Right renal cortex interstitium (tissue), 3 donors: ENCODE data around the gene DST. TPM values are rescaled to one million over a fixed set of nuclear protein-coding genes. Genes with fewer than 3 reads are reported as not detected.
A peak's percentile ranks its signal among the peaks of the same experiment; 100 is the strongest.
"Not testable (repeated sequence)": the region's sequence is repeated elsewhere in the genome, so short reads cannot be mapped to it uniquely, and the experiment has no call there.

Experiments used
- DNase-seq, 3 donors: peaks; one replicate each; pipeline ENCODE4 v3.0.0-alpha.2; 2013; ENCODE audit warnings: low read depth in 3 of 3, low spot score in 2 of 3
- polyA plus RNA-seq, 3 donors: library from polyadenylated mRNA; unstranded; fragments of 120-200 nt; gene quantifications; one replicate each; pipeline ENCODE4 v1.2.1, GENCODE V29; 2013; ENCODE audit not compliant: insufficient read length in 3 of 3

The DST gene
- polyA plus RNA-seq, 3 donors: 173 to 216 (median 201) TPM

DNA sequence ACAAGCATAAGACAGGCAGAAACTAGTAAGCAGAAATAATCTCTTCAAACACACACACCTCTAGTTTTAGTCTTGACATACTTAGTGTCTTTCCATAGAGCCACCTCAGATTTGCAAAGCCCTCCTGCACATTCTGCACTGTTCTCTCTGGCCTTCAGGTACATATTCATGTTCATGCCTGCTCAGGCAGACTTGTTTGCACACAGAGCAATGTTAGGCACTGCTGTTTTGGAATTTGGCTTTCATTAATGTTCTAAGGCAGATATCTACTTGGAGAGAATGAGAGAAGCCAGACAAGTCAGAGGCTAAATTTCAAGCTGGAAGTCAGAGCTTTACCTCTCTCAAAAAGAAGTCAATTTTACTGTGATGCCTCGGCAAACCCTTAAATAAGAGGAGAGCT lies 21.3 kb upstream of the DST start:
- DNase-seq: no peak

DNA sequence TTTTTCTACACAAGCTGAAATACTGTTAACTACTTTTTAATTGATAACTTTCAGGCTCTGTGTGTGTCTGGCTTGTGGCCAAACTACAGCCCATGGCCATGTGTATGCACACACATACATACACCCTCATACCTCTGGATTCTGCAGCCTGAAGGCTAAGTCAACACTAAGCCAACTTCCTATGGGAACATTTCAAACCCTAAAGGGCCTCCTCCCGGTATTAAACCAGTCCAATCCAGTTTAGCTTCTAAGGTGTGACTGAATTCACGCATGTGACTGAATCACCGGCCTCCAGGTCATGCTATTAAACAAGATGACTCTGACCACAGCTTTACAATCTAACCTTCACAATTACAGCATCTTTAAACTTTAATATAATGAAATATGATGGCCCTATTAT lies 20.7 kb upstream of the DST start:
- DNase-seq: no peak

DNA sequence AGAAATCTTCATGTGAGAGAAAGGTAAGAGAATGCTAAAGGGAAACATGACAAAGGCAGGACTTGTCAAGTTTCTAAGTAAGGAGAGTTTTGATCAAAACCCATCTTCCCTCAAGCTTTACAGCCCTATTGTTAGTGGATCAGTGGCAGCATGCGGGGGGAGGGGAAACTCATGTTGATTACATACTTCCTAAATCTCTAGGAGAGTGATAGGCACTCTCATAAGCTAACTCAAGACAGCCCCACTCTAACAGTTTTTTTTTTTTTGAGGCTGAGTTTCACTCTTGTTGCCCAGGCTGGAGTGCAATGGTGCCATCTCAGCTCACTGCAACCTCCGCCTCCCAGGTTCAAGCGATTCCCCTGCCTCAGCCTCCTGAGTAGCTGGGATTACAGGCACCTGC lies 18.6 kb upstream of the DST start:
- not testable (repeated sequence) for DNase-seq

DNA sequence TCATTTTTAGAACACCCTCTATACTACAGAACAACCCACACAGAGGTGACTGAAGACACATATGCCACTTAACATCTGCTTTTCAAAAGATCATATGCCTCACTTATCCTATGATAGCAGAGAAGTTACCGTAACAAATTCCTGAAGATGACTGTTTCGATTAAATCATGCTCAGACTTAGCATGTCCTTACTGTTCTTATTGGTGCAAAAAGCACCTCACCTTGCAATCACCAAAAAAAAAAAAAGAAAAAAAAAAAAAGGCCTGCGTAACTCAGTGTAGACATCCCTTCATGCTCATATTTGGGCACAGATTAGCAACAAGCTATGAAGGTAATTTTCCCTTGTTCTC lies 17.7 kb upstream of the DST start:
- DNase-seq: no peak

DNA sequence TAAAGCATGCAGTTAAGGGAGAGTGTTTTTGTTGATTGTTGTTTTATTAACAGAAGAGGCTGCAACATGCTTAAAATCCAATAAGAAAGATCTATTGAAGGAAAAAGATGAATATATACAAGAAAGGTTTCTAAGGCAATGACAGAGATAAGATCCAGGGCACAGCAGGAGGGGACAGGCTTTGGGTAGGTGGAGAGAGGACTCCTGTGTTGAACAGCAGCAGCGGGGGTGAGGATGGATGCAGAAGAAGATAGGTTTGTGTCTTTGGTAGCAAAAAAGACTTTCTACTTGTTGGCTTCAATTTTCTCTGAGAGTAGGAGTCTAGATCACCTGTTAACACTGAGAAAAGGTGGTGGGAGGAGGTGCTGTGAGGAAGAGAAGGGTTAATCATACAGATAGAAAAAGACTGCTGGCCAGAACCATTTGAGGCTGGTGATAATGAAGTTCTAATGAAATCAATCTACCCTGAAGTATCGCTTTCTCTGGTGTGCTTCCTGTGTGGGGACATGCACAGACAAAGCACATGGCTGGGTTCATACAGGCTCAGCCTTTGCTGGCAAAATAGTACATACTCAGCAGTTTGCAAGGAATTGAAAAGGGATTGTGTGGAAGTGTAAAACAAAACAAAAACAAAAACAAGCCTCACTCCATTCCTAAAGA lies 17.2 kb upstream of the DST start:
- DNase-seq: no peak

DNA sequence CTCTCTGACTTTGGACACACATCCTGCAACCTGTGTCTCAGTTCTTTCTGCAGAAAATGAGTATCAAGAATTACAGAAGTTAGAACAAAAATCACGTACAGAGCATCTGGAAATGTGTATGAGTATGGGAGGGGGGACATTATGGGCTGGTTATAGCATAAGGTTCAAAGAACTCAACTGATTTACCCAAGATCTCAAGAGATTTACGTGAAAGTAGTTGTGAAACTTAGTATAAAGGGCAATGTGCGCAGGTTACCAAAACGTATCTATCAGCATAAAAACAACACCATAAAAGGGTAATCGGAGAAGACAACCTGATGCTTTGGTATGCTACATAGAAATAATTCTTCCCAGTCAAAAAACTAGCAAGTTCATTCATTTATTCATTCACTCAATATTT lies 15.6 kb upstream of the DST start:
- DNase-seq: no peak

DNA sequence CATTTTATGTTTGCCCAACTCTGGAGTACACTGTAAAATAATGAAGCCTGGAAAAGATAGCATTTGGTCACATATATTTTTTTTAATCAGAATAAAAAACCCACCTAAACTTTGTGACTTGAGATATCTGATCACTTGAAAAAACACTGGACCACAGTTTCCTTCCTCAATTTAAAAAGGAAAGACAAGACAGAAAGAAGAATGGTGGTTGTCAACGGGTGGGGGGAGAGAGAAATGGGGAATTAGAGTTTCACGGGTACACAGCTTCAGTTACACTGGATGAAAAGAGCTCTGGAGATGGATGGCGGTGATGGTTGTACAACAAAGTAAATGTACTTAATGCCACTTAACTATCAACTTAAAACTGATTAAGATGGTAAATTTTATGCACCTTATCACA lies 14.7 kb upstream of the DST start:
- no peak for DNase-seq

DNA sequence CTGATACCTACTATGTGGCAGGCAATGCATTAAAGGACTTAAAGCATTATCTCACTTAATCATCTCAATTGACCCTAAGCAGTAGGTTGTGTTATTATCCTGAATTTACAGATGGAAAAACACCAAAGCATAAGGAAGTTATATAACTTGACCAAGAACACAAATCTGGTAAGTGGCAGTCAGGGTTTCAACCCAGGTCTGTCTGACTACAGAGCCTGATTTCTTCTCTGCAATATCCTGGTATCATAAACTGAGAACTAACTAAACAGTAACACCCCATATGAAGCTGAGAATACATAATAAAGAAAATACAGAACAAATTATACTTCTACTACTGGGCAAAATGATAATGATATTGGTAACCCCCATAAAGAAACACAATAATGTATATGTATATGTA lies 13.8 kb upstream of the DST start:
- DNase-seq: no peak

DNA sequence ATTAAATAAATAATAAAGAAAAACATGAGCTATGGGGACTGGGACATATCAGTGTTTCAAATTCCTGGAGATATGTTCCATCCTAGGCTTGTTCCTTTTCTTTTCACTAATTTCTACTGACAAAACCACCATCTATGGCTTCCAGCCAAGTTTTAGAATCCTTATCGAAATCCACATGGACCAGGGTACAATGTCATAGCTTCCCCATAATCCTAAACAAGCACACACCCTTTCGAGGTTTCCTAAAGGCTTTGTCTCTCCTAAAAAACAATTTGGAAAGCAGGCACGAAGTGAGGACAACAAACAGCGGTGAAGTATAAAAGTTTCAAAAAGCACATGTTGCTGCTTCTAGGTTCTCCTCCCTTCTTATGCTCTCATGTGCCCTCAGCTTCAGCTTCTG lies 13.3 kb upstream of the DST start:
- no peak for DNase-seq

DNA sequence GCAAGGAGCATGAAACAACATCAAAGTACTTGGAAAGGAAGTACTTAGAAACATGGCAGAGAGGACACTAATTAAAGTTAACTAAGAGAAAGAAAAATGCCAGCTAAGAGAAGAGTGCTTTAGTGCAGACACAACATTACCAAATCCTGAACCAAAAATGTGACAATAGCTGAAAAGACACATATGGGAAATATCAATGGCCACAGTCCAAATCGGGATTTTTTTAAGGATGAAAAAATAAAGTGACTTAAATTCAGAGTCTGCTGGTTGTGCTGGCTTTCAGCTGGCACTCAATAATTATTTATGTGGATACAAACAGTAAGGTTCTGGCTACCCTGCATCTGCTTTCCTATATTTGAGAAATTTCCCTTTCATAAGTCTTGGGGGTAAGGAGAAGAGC lies 12.6 kb upstream of the DST start:
- no peak for DNase-seq

DNA sequence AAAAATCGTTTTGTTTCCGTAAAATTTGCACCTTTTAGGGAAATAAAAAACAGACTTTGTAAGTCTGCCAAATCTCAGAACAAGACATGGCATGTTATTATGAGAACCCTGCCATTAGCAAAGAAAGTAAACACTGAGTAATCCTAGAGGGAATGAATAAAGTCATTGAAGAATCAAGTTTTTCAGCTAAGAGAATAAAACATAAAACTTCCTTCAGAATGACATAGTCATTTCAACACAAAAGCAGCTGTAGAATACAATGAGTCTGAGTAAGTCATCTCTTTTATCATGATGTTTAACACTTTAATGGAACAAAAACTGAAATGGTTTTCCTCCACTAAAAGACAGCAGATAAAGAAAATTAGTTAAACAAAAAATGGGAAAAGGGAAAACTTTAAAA lies 10.3 kb upstream of the DST start:
- DNase-seq: no peak

DNA sequence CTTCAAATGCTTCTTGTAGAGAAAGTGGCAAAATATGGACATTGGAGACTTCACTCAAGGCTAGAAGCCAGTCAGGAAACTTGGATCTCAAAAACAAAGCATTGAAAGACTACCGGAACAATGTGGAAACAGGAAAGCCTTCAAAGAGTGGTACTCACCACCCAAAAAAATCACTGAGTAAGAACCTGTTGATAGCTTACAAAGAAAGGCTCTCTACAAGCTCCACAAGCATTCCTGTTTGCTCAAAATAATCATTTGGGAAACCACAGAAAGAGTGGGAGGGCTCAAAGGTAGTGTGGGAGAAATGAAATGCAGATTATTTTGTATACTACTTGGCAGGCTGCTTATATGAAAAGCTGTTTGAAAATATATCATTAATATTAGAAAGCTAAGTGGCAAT lies 9.5 kb upstream of the DST start:
- DNase-seq: no peak

DNA sequence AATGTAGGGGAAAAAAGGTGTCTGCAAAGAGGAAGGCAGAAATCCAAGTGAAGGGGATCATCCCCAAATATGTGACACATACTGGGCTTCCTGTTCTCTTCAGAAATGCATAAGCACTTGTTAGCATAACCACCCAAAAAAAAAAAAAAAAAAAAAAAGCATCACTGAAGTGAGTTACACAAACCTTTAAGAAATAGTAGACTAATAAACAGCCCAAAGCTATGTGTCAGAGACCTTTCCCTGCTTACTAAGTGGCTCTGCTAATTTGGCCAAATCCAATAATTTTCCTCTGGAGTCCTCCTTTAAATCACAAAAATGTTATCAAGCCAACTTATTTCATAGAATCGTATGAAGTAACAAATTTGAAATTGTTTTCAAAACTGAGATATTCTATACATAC lies 7.5 kb upstream of the DST start:
- no peak for DNase-seq

DNA sequence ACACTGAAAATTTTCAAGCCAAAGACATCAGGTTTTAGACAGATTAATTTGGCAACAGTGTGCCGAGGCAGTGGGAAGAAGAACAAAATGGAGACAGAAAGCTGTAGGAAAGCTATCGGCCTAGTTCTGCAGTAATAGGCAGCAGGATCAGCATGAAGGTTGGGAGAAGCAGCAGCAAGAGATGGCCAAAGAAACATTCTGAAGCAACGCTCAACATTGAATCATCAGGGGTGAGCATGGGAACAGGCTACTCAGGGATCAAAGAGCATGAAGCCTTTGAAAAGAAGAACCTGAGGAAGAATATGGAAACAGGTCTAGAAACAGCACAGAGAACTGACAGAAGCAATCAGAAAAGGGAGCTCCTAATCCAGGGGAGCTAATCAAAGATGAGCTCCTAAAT lies 7.1 kb upstream of the DST start:
- no peak for DNase-seq

DNA sequence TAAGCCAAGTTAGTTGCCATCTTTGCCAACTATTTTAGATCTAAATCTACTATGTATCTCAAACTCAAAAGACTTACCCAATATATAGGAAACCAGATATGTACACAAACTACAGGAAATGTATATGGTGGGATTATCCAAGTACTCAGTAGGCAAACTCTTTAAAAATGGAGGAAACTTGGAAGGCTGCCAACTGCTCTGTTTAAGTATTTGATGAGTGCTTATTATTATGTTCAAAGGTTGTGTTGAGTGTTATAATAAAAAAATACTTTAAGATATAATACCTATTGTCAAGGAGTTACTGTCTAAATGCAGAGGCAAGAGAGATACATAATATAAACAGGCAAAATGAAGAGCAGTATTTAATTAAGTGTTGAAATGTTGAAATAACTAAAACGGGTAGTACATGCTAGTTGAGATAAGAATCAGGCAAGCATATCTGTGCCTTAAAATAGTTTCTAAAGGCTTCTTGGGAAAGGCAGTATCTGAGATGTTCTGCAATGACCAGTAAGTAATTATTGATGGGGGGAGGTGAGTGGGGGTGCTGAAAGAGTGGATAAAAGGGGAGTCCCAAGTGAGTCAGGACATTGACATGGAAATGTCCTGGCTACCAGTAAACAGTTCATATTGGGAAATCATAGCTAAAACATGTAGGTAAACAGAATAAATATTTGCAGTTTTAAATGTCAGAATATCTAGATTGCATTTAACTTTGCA lies 6.5 kb upstream of the DST start:
- no peak for DNase-seq

DNA sequence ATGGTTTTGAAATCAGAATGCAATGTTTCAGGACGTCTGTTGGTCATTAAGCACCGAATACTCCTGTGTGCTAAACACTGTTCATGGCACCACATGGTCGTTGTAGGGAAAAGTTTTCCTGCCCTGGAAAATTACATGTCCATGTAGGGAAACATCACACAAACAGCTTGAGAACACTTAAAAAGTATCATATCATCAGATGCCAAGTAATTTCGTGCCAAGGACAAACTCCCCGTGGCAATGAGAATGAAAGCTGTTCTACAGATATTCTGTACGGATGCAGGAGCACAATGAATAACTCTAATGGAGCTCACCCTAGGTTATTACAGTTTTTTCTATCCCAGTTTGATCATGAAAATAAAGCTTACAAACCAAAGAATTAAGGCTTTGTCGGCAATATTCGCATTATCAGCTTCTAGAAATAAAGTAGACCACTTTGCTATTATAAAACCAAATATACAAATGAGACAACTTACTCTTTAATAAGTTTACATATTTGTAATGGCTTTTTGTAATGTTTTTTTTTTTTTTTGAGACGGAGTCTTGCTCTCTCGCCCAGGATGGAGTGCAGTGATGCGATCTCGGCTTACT lies 4.6 kb upstream of the DST start:
- no peak for DNase-seq

DNA sequence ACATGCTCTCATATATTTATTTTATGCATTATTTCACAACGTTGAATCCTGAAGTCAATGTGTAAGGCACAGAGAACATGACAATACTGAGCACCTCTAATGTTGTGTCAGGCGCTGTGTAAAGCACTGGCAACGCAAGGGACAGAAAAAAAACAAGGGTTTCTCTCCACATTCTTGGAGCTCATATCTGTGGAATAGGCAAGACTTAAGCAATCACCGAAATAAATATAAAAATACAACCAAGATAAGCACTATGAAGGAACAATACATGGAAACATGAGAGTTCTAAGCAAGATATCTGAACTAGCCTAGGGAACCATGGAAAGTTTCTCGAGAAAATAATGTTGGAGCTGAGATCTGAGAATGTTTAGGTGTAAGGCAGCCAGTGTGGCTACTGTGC lies 1.7 kb upstream of the DST start:
- DNase-seq: no peak

DNA sequence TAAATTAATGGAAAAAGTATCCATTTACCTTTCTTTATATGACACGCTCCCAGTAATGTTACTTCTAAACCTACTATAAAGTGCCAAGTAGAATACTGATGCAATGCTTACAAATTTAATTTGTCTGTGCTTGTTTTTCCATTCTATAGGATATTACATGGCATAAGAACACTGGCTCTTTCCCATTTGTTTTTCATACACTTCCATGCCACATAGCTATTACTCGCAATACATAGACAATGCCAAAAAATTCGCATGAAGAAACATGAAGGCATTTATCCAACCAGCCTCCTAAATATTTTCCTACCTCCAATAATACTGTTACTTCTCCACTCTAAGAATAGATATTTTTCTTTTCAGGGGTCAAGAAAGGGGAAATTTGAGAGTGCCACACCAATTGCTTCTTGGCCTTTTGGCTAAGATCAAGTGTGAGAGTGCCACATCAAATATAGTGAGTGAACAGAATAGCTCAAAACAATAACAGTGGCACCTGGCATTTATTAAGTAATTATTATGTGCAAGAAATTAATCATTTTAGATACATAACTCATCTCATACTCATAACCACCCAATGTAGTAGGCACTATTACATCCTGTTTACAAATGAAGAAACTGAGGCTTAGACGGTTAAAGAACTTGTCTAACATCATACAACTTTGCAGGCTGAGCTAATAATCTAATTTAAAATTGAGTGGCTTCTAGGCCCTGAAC lies 845 bp upstream of the DST start:
- no peak for DNase-seq

DNA sequence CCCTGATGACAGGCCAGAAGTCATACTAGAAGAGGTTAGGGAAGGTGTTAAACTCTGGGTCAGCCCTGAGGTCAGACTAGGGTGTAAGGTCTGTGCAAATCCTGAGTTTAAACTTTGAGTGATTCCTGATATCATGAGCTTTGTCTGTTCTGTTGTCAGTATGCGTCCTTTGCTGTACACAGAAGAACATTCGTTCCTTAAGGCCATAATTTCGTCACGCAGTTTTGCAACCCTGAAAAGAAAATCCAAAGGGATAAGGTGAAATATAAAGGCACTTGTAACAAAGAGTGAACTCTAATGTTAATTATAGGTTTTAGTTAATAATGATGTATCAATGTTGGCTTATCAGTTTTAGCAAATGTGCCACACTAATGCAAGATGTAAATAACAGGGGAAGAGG lies 2.3 kb downstream of the DST start:
- DNase-seq: no peak

DNA sequence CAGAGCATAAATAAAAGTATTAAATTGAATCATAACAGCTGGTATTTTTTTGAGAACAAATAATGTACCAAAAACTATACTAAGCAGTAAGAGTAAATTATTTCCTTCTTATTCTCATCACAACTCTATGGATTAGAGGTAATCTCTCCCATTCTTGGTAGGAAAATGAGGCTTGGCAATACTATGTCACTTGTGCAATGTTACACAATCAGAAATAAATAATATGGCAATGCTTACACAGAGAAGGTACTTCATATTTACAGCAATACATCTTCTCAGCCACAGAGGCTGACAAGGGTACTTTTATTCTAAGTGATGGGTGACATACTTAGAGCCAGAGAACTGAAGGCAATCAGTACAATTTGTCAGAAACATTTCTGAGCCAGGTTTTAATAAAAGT lies 3.9 kb downstream of the DST start:
- no peak for DNase-seq

DNA sequence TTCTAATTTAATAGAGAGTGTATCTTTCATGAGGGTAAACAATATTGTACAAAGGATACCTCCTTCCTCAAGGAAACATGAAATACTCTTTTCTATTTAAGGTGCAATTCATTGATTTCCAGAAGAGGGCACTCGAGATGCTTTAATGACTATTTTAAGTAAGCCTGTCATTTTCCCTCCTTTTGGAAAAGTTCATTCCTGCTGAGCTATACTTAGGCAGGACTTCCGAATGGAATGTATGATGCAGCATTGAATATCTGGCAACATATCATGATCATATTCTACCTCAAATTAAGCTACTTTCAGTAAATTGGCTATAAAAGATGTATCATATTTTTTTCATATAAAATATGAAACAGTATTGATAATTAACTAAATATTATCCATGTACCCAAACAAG lies 5.0 kb downstream of the DST start:
- DNase-seq: peak; percentile 26 to 47 (median 38)

DNA sequence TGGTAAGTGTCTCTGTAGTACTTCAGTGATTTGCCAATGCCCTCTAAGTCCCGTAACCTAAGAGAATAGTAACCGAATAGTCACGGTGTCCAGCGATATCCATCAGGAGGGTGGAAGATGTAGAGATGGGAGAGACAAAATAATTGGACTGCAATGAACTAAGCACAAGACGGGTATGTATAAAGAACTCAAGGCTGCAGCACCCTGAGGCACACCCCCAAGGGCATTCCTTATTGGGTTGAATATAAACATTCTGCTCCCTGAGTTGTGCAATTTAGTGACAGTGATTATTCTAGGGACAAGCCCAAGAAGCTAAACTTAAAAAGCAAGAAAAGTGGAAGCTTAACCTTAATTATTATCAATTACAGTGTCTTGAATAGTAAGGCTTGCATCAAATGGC lies 14.6 kb downstream of the DST start:
- no peak for DNase-seq
